ENCODE results near the gene DCAF7.

Gene DCAF7

DNA sequence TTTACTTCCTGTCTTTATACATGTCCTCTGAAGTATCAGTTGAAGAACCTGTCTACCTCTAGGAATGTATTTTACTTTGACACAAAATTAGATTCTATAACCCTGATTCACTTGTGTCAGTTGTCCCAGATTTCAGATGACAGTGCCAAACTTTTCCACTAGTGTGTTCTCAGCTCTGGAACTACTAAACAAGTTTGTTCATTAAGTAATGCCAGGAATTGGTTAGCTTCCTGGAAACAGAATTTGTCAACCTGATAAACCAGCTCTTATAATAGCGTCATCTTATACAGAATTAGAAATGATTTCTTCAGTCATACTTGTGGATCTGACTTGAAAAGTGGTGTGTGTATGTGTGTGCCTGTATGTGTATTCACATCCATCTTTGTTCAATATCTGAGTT lies 79.3 kb downstream of the DCAF7 start:
- DNase-seq (ENCODE audit: low spot score) = no peak

DNA sequence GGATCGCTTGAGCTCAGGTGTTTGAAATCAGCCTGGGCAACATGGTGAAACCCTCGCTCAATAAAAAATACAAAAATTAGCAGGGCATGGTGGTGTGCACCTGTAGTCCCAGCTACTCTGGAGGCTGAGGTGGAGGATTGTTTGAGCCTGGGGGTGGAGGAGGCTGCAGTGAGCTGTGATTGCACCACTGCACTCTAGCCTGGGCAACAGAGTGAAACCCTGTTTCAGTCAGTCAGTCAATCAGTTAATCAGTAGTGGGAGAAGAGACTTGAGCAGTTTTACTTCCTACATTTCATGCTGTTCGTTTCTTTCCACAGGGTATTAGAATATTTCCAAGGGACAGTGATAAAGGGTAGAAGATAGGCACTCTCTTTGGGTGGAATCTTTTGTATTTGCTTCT lies 80.8 kb downstream of the DCAF7 start:
- no peak for DNase-seq (ENCODE audit: low spot score)

- no peak for DNase-seq (ENCODE audit: low spot score)
These were observed 81.3 kb downstream of the DCAF7 start for GRCh38 chr17:63631626-63632025.

DNA sequence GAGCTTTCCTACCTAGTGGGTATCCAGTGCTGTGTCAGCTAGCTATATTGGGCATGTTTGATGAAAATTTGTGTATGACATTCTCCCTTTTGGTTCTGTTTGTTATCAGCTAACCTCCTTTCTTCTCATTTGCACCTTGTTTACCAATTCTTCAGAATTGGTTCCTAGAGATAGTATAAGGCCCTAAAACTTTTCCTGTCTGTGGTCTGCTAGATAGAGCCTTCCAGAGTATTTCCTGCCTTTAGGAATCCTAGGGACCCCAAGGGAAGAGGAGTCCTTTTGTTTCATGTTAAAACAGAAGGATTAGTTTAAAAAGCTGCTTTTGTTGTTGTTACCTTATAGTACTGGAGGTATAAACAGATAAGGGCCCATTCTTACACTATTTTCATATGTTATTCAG lies 83.5 kb downstream of the DCAF7 start:
- DNase-seq (ENCODE audit: low spot score) = no peak

GRCh38 chr17:63634163-63634562 lies 83.9 kb downstream of the DCAF7 start:
- DNase-seq (ENCODE audit: low spot score) = no peak

DNA sequence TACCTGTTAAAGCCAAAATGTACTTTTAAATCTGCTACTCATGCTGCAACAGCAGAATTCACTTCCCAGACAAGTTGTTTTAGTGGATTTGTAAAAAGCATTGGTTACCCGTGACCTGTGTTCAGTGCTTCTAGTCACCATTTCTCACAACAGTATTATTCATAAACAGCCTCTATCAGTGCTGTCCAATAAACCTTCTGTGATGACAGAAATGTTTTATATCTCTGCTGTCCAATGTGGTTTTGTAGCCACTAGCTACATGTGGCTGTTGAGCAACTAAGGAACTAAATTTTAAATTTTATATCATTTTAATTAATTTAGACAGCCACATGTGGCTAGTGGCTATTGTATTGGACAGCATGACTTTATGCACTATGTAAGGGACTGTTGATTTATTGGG lies 84.5 kb downstream of the DCAF7 start:
- DNase-seq (ENCODE audit: low spot score) = no peak

DNA sequence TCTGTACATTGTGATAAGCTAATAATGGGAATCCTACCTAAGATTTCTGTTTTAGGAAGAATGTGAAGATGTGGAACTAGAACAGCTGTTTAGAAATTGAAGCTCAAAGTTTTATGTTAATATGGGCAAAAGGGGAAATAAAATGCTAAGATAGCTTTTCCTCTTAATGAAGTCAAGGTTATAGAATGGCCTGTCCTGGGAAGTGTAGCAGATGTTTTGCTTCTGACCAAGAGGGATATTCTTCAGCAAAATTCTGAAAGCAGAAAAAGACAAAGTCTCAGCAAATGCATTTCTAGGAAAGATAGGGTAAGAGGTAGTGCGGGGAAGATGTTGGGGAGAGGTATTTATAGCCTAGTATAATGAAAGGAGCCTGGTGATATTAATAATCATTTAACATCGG lies 85.0 kb downstream of the DCAF7 start:
- no peak for DNase-seq (ENCODE audit: low spot score)

DNA sequence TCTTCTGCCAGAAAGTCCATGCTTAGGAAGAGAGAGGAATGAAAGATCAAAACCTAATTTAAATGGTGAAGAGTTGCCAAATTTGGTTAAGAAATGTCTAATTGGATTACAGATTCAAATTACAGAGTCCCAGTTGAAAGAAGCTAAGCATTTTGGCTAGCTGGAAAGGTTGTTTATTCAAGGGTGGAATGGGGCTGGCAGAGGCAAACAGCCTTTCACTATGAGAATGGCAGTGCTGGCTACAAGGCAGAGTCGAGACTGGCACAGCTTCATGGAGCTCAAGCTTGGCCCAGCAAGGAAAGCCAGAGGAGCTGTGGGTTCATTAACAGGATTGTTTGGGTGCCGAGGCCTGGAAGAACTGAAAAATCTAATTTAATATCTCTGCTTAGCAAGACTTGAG lies 85.5 kb downstream of the DCAF7 start:
- DNase-seq (ENCODE audit: low spot score) = no peak

DNA sequence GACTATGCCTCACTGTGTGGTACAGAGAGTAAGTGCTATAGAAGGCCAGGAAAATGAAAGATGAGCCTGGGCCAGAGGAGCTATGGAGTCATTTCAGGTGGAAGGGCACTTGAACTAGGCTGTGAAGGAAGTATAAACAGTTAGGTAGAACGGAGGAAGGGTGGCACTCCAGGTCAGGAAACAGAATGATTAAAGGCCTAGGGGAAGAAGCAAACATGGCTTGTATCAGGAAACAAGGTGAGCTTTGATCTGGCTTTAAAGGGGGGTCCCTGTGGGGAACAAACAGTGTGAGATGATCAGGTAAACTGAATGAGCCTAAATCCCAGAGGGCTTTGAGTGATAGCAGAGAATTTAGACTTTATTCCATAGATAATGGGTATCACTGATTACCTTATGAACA lies 88.8 kb downstream of the DCAF7 start:
- DNase-seq (ENCODE audit: low spot score) = no peak

DNA sequence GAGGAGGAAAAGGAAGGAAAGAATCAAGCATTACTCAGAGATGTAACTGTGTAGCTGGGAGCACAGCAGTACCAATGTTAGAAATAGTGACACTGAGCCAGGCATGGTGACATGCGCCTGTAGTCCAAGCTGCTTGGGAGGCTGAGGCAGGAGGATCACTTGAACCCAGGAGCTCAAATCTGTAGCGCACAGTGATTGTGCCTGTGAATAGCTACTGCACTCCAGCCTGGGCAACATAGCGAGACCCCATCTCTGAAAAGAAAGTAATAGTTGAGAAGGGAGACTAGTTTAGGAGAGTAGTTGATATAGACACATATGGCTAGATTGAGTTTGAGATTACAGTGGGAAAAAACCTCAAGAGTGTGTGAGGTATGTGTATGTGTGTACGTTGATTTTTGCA lies 89.8 kb downstream of the DCAF7 start:
- DNase-seq (ENCODE audit: low spot score) = no peak

- no peak for DNase-seq (ENCODE audit: low spot score)
These were observed 91.6 kb downstream of the DCAF7 start for GRCh38 chr17:63641692-63642448.
